ENCODE data around the gene MUC5AC.
"Not testable (repeated sequence)": the region's sequence is repeated elsewhere in the genome, so short reads cannot be mapped to it uniquely, and the experiment has no call there.

Gene MUC5AC, protein sequence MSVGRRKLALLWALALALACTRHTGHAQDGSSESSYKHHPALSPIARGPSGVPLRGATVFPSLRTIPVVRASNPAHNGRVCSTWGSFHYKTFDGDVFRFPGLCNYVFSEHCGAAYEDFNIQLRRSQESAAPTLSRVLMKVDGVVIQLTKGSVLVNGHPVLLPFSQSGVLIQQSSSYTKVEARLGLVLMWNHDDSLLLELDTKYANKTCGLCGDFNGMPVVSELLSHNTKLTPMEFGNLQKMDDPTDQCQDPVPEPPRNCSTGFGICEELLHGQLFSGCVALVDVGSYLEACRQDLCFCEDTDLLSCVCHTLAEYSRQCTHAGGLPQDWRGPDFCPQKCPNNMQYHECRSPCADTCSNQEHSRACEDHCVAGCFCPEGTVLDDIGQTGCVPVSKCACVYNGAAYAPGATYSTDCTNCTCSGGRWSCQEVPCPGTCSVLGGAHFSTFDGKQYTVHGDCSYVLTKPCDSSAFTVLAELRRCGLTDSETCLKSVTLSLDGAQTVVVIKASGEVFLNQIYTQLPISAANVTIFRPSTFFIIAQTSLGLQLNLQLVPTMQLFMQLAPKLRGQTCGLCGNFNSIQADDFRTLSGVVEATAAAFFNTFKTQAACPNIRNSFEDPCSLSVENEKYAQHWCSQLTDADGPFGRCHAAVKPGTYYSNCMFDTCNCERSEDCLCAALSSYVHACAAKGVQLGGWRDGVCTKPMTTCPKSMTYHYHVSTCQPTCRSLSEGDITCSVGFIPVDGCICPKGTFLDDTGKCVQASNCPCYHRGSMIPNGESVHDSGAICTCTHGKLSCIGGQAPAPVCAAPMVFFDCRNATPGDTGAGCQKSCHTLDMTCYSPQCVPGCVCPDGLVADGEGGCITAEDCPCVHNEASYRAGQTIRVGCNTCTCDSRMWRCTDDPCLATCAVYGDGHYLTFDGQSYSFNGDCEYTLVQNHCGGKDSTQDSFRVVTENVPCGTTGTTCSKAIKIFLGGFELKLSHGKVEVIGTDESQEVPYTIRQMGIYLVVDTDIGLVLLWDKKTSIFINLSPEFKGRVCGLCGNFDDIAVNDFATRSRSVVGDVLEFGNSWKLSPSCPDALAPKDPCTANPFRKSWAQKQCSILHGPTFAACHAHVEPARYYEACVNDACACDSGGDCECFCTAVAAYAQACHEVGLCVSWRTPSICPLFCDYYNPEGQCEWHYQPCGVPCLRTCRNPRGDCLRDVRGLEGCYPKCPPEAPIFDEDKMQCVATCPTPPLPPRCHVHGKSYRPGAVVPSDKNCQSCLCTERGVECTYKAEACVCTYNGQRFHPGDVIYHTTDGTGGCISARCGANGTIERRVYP (N-terminal part only)

GRCh38 chr11:1157645-1158591 is at the start of gene MUC5AC:
Gene MUC5AC, plus strand, starts transcription at chr11:1157953. Its CDS starts 47 bp downstream, at chr11:1158000.
- no peak for DNase-seq

- DNase-seq: no peak
Measured at GRCh38 chr11:1108246-1108900, 49.4 kb upstream of the MUC5AC start.

GRCh38 chr11:1109101-1109917 is 48.4 kb upstream of the MUC5AC start:
- DNase-seq: no peak

DNA sequence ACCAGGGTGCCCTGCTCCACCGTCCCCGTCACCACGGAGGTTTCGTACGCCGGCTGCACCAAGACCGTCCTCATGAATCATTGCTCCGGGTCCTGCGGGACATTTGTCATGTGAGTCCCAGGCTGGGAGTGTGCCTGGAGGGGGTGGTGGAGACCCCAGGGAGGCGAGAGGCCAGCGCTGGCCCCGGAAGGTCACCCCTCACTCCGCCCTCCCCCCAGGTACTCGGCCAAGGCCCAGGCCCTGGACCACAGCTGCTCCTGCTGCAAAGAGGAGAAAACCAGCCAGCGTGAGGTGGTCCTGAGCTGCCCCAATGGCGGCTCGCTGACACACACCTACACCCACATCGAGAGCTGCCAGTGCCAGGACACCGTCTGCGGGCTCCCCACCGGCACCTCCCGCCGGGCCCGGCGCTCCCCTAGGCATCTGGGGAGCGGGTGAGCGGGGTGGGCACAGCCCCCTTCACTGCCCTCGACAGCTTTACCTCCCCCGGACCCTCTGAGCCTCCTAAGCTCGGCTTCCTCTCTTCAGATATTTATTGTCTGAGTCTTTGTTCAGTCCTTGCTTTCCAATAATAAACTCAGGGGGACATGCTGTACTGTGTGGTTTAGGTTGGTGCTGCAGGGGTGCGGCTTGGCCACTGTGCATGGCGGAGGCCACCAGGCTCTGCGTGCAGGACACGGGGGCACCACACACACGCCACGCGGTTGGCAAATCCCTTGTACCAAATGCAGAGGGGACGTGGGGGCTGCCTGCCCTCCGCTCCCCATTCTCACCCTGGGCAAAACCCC is 47.6 kb upstream of the MUC5AC start:
- DNase-seq: no peak

GRCh38 chr11:1111545-1112212 is 46.1 kb upstream of the MUC5AC start:
- no peak for DNase-seq

DNA sequence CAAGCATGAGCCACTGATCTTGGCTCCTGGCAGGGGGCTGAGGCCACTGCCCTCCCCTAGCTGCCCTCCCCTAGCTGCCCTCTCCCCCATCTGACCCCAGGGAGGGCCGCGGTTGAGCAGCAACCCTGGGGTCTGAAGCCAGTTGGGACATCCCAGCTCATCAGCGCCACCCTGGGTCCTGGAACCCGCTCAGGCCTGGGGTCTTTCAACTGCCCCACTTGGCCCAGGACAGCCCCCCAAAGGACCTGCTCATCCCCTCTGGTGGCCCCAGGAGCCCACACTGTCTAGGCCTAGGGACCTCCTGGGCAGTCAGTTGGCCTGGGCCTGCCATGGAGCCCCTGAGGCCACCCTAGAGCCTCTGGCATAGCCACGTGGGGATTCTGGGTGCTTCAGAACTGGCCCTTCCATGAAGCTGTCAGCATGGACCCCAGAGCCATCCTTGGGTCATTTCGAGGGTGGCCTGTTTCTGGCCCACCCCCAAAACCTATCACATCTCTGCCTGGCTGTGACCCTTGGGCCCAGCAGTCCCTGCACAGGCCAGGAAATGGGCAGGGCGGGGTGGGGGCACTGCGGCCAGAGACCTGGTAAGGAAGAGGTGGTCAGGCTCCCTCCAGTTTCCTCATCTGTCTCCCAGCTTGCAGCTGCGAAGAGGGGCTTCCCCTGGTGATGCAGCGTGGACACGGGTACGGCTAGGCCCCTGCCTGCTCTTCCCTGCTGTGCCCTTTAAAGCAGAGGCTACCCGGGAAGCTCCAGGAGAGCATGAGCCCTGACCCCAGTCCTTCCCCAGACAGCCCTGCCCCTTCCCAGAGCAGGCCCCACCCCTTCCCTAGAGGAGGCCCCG is 45.2 kb upstream of the MUC5AC start:
- no peak for DNase-seq

DNA sequence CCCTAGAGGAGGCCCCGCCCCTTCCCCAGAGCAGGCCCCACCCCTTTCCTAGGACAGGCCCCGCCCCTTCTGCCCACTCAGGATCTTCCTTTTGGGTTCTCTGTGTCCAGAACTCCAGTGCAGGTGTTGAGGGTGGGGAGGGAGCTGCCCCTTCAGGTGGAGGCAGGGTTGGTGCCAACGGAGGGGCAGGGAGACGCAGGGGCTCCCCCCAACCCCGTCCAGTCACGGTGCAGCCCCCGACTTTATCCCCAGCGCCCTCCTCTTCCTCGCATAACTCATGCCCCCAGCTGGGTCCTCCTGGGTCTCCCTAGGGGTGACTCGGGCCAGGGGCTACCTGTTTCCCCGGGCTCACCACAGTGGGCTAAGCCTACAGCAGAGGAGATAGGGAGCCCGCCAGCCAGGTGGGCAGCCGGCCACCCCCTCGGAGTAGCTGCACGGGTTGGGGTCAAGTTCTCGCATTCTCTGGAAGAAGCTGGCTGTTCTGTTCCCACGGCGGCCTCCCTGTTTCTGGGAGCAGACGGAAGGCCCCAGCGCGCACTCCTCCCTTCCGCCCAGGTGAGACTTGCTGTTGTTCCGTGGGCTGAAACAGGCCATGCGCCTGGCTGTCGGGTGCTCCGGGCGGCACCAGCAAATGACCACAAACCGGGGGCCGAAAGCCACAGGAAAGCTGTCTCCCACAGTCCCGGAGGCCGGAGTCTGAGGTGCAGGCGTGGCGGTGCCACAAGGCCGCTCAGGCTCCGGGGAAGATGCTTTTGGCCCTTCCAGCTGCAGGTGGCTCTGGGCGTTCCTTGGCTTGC is 44.1 kb upstream of the MUC5AC start:
- DNase-seq: no peak

DNA sequence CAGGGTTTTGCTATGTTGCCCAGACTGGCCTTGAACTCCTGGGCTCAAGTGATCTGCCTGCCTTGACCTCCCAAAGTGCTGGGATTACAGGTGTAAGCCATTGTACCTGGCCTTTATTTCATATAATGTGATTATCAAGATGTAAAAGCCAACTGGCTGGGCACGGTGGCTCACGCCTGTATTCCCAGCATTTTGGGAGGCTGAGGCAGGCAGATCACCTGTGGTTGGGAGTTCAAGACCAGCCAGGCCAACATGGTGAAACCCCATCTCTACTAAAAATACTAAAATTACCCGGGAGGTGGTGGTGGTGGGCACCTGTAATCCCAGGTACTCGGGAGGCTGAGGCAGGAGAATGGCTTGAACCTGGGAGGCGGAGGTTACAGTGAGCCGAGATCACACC is 42.5 kb upstream of the MUC5AC start:
- DNase-seq: not testable (repeated sequence)

DNA sequence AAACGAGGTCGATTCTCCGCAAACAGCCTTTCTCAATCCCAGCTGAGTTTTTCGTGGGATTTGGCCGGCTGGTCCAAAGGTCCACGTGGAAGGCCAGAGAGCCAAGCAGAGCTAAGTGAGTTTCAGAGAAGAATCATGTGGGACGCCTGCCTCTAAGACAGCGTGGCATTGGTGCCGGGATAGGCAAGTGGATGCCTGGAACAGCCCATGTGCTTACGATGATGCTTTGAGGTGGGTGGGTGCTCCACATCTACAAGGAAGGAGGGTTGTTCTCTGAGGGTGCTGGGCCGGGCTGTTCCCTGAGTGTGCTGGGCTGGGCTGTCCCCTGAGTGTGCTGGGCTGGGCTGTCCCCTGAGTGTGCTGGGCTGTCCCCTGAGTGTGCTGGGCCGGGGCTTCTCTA is 41.6 kb upstream of the MUC5AC start:
- no peak for DNase-seq

DNA sequence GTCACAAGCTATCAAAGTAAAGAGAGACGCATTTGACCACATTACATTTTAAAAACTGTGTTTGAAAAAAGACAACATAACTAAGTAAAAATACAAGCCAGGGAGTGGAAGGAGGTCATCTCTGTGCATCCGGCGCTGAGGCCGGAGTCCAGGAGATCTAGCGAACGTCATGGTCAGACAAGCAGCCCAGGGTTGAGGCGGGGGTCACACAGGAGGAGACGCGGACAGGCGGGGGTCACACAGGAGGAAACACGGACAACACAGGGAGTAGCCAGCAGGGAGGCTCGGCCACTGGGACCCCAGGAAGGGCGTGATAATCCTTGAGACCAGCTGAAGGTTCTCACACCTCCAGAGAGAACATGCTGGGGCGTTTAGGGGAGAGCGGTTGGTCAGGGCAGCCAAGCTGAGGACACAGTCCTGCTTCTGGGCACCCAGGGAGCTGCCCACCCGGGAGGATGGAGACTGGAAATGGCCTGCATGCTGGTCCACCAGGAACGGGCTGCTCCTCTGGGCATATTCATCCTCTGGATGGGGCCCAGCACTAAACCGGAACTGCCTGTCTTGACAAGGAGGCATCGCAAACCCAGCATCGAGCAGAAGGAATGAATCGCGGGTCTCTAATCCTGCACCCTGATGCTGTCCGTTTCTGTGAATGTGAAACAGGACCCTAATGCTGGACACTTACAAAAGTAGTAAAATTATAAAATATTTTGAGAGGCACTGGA is 40.9 kb upstream of the MUC5AC start:
- DNase-seq: no peak

- no peak for DNase-seq
Measured at GRCh38 chr11:1117992-1118391, 39.8 kb upstream of the MUC5AC start.

DNA sequence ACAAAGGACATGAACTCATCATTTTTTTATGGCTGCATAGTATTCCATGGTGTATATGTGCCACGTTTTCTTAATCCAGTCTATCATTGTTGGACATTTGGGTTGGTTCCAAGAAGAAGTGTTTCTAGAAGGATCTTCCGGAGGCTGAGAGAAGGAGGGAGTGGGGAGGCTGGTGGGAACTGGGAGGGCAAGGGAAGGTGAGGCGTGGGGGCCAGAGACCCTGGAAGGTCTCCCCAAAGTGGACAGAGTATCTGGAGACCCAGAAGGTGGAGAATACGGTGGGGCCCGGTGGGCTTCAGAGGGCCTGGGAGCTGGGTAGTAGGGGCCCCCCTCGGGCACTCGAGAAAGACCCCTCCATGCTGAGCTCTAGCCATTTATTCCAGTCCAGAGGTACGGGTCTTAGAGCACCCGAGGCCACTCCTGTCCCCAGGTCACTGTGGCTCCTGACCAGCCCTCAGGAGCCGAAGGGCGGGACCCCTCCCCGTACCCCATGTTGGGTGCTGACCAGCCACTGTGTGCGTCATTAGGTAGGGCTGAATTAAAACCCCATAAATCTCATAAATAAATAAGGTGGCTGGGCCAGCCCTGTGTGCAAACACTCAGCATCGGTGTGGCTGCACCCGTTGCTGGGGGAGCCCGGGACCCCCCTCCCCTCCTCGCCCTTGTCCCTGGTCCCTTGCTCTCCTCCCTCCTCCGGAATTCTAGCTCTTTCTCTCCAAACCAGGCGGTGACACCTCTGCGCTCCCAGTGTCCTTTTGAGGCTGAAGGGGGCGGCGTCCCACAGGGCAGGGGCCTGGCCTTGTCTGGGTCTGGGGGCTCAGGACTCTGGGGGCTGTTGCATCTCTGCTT is 38.8 kb upstream of the MUC5AC start:
- DNase-seq: no peak

GRCh38 chr11:1119604-1120146 is 38.1 kb upstream of the MUC5AC start:
- DNase-seq: no peak

DNA sequence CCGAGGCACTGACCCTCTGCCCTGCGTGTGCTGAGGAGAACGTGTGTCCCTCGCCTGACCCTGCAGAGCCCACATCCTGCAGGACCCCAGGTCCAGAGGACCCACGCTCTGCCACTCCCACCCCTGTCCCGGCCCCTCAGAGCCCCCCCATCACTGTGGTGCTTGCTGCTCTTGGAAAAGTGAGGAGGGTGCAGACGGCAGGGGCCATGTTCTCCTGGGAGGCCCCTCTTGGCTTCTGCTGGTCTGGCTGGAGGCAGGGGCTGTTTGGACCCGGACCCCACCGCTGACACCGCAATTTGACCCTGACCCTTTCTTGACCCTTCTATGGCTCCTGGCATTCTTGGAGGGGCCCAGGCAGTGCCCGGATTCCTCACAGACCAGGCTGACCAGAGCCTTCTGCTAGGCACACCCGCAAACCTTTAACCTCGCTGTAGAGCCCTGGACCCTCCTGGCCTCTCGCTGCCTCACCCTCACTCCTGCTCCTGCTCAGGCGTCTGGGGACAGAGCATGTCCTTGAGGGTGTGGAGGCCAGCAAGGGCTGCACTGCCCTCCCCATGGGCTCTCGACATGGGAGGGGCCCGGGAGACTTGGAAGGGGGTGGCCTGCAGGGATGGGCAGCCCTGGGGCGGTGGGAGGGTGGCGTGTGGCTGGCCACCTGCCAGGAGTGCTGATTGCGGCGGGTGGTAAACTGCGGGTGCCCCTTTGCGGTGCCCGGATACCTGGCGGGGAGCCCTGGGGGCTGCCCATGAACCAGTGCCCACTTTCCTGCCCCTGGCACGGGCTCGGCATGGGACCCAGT is 37.0 kb upstream of the MUC5AC start:
- DNase-seq: peak; percentile 5

All from activated CD4-positive, alpha-beta T cell treated with anti-CD3 and anti-CD28 coated beads for 1 hour (primary cell).